HL-60 (cell line): ENCODE measurements around the gene ATP6V0D1.

ENCODE experiments used
- DNase-seq, 2 experiments: peaks; one replicate each; pipeline ENCODE4 v3.0.0-alpha.2; 2010 to 2020; ENCODE audit warnings: low read depth in 1 of 2, low spot score in 1 of 2
- H3K27ac ChIP-seq: fragments of 250-450 bp; sonication (Bioruptor Pico); replicated peaks from 2 replicates; pipeline ENCODE4 v1.5.1; 2020; ENCODE audit warnings: mild to moderate bottlenecking, moderate library complexity
- H3K27me3 ChIP-seq: fragments of 250-450 bp; sonication (Bioruptor Pico); 2 replicates; pipeline ENCODE4 v1.5.1; 2021; ENCODE audit warnings: mild to moderate bottlenecking, moderate library complexity; ENCODE audit not compliant: insufficient read depth, poor library complexity, severe bottlenecking
- H3K4me3 ChIP-seq: replicated peaks from 2 replicates; pipeline ENCODE4 v1.5.1; 2011; ENCODE audit warnings: mild to moderate bottlenecking, control low read depth, low read length; ENCODE audit not compliant: insufficient read depth
- CTCF ChIP-seq: IDR thresholded peaks from one replicate; pipeline ENCODE4 v1.5.1; 2011; ENCODE audit warnings: low read length, control low read depth, inconsistent platforms; ENCODE audit not compliant: insufficient read depth
- GABPA ChIP-seq: IDR thresholded peaks from 2 replicates; pipeline ENCODE4 v1.6.1; 2012; ENCODE audit warnings: low read depth
- POLR2AphosphoS5 ChIP-seq: IDR thresholded peaks from 2 replicates; pipeline ENCODE4 v1.6.1; 2012; ENCODE audit warnings: low read depth
- REST ChIP-seq: IDR thresholded peaks from 2 replicates; pipeline ENCODE4 v1.6.1; 2012; ENCODE audit warnings: low read depth; ENCODE audit not compliant: insufficient replicate concordance
- SPI1 ChIP-seq: IDR thresholded peaks from 2 replicates; pipeline ENCODE4 v1.6.1; 2012; ENCODE audit warnings: low read depth, mild to moderate bottlenecking, borderline replicate concordance

The ATP6V0D1 gene

GRCh38 chr16:67518676-67519075 lies 37.7 kb upstream of the ATP6V0D1 start:
- no peak for DNase-seq
- TF ChIP-seq GABPA (no peak), SPI1 (no peak), POLR2AphosphoS5 (no peak), CTCF (no peak), REST (no peak)
- Histone ChIP-seq H3K4me3 (no peak overlapping the region), H3K27ac (no peak overlapping the region), H3K27me3 (no peaks in the 10 kb centered on the region)

GRCh38 chr16:67517661-67518423 lies 36.9 kb upstream of the ATP6V0D1 start:
- TF ChIP-seq REST (no peak), POLR2AphosphoS5 (no peak), CTCF (no peak), GABPA (no peak), SPI1 (no peak)
- Histone ChIP-seq H3K4me3 (no peak overlapping the region), H3K27ac (no peak overlapping the region), H3K27me3 (no peaks in the 10 kb centered on the region)
- DNase-seq = no peak

- peak in 1 of 2 experiments; percentile 12 for DNase-seq
- no peak overlapping the region for H3K27ac ChIP-seq
- no peak overlapping the region for H3K4me3 ChIP-seq
- no peaks in the 10 kb centered on the region for H3K27me3 ChIP-seq
- TF ChIP-seq POLR2AphosphoS5 (no peak), CTCF (no peak), SPI1 (no peak), REST (no peak), GABPA (no peak)
These were observed 36.1 kb upstream of the ATP6V0D1 start for GRCh38 chr16:67517155-67517445.
